Measurements from ENCODE around the gene GRHL1.

GRHL1 gene

GRCh38 chr2:9993488-9994165 is 42.1 kb downstream of the GRHL1 start:
- no peak for DNase-seq (ENCODE audit: low read depth, low spot score)

DNA sequence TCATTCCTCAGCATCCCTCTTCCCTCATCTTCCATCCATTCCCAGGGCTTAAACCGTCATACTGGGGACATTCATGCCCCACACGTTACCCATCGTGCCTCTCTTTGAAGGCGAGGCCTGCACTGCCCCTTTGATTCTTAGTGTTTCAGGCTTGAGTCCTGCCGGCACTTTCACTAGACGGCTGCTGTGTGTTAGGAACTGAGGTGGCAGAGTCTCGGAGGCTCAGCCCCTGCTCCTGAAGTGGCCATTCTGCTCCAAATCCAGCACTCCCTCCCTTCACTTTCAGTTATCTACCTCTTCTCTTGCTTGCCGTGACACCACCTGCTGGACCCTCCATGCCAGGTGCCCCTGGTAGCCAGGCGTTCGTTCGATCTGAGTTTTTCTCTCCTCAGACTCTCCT is 43.0 kb downstream of the GRHL1 start:
- no peak for DNase-seq (ENCODE audit: low read depth, low spot score)

DNA sequence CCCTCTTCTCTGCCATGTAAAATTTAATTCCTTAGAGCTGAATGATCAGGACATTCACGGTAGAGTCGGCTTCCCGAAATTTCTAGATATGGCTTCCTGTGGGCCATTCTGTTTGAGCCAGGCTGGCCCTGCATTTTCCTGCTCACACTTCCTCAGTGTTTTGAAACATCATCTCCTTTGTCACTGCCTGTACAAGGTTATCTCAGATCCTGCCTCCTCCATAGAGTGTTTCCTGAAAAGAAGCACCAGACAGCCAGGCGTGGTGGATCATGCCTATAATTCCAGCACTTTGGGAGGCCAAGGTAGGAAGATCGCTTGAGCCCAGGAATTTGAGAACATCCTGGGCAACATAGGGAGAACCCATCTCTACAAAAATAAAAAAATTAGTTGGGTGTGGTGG is 43.6 kb downstream of the GRHL1 start:
- no peak for DNase-seq (ENCODE audit: low read depth, low spot score)

DNA sequence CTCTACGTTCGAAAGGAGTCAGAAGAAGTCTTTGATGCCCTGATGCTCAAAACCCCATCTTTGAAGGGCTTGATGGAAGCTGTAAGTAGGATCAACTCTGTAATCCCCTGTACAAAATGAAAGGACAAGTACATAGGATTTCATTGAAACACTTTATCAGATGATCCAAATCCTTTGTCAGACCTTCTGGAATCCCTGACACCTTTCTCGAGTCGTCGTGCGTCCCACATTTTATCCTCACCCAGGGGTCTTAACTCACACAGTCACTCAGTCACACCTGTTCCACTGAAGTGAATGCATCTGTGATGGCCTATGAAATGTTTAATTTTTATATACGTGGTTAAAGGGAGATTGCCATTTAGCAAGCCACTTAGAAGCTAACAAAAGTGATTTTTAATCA is 44.8 kb downstream of the GRHL1 start:
- no peak for DNase-seq (ENCODE audit: low read depth, low spot score)

- no peak for DNase-seq (ENCODE audit: low read depth, low spot score)
Observed at GRCh38 chr2:9997936-9998335, 46.4 kb downstream of the GRHL1 start.

GRCh38 chr2:9998916-9999654 is 47.6 kb downstream of the GRHL1 start:
- DNase-seq (ENCODE audit: low read depth, low spot score): no peak

DNA sequence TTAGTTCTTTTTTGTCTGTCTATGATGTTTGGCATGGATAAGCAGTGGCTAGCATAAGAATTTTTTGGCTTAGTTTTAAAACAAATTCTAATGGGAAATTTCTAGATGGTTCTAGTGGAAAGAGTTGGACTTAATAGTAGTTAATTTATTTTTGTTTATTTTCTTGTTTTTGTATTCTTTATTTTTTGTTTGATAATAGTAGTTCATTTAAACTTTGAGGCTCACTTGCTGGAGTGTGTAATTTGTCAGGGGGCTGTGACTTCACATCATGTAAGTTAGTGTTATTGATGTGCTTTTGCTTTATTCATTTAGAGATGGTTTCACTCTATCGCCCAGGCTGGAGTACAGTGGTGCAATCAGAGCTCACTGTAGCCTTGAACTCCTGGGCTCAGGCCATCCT is 48.2 kb downstream of the GRHL1 start:
- DNase-seq (ENCODE audit: low read depth, low spot score): no peak

GRCh38 chr2:10000541-10000940 is 49.0 kb downstream of the GRHL1 start:
- DNase-seq (ENCODE audit: low read depth, low spot score): no peak

DNA sequence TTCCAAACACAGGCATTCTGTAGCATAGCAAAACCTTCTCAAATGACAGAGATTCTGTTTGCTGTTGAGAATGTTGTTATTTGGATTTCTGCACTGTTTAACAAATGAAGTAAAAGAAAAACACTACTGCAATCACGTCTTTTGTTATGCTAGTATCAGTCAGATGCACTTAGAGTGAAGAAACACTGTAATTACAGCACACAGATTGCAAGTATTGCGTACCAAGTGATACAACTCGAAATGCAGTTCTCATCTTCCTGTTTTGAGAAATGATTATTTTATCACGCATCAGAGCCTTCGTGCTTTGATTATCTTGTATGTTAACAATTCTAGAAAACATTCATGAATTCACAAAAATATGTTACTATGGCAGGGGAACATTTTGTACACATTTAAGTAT is 50.1 kb downstream of the GRHL1 start:
- DNase-seq (ENCODE audit: low read depth, low spot score): no peak

- no peak for DNase-seq (ENCODE audit: low read depth, low spot score)
Observed at GRCh38 chr2:10002109-10002508, 50.6 kb downstream of the GRHL1 start.

DNA sequence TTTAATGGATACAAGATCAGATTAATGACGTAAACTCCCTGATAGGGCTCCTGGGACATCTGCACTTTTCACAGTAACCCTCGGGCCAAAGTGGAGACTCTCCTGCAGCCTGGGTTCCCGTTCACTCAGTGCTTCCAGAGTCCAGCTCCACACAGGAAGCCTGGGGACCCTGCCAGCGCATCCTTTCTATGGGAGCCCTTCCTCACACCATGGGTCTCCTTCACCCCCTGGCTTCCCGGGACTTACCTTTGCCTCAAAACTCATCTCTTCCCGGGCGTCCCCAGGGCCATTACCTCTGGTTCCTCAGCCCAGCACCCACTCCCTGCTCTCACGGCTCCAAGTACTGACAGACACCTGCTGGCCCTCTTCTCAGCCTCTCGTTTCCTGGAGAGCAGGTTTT is 51.2 kb downstream of the GRHL1 start:
- no peak for DNase-seq (ENCODE audit: low read depth, low spot score)

DNA sequence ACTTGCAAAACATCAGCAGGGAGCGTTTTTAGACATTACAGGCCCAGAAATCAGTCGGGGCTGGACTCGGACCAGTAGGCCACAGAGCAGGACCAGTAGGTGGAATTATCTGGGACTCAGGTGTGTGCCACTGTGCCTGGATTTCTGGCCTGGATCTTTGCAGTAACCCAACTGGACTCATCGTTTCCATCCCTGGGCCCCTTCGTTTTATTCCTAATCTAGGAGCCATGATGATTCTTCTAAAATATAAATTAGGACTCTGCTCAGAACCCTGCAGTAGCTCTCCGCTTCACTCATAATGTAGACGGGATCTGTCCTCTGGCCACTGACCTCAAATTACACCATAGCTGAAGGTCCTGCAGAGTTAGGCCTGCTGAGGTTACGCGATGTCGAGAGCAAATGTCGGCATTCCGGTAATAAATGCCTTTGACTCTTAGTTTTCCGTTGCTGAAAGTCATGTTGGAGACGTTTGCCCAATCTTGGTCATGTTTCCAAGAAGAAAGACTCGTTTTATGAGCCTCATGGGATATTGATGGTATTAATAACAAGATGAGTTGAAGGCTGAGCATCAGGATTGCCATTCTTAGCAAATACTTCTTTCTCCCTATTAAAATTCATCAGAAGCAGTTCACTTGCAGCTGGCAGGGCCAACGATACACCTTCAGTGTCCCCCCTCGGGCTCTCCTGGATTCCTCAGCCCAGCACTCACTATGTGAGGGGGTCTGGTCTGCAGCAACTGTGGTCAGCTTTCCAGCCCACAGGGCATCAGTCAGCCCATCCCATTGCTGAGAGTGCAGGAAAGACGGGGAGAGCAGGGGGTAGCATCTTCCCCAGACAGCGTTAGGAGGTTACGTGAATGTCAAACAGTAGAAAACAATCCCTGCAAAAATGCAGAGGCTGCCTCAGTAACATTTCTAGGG is 52.0 kb downstream of the GRHL1 start:
- no peak for DNase-seq (ENCODE audit: low read depth, low spot score)

DNA sequence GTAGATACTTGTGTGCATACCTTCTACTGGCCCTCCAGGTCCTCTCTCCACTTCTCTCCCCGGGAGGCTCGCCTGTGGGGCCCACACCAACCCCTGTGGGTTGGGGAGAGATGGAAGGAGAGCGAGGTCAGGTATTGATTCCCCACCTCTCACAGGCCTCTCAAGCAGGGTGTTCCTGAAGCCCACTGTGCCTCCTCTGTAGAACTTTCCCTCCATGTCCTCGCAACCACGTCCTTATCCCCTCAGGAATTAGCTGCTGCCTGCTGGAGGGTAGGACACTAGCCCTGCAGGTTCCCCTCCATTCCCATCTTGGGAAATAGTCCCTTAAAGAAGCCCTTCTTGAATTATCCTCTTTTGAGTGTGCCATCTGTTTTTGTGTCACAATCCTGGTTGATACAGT is 52.9 kb downstream of the GRHL1 start:
- no peak for DNase-seq (ENCODE audit: low read depth, low spot score)

DNA sequence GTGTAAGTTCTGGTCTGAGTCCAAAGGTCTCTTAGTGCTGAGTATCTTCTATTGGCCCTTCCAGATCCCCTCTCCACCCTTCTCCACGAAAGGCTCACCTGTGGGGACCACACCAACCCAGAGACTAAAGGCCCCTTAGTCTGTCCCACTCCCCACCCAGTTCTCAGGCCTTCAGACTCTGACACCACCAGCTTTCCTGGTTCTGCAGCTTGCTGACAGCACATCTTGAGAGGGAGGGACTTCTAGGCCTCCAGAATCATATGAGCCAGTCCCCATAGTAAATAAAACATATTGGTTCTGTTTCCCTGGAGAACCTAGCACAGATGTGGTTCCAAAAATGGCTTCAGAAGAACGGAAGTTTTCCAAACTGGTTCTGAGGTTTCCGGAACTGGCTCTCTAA is 53.3 kb downstream of the GRHL1 start:
- DNase-seq (ENCODE audit: low read depth, low spot score): no peak

DNA sequence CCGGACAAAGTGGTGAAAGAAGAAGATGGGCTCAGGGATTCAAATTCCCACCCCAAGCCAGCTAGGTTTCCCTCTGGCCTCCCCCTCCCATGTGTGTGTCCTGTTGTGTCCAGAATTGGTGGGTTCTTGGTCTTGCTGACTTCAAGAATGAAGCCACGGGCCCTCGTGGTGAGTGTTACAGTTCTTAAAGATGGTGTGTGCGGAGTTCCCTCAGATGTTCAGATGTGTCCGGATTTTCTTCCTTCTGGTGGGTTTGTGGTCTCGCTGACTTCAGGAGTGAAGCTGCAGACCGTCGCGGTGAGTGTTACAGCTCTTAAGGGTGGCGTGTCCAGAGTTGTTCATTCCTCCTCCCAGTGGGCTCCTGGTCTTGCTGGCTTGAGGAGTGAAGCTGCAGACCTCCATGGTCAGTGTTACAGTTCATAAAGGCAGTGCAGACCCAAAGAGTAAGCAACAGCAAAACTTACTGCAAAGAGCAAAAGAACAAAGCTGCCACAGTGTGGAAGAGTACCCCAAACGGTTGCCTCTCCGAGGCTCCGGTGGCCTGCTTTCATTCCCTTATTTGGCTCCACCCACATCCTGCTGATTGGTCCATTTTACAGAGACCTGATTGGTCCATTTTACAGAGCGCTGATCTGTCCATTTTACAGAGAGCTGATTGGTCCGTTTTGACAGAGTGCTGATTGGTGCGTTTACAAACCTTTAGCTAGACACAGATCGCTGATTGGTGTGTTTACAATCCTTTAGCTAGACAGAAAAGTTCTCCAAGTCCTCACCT is 54.2 kb downstream of the GRHL1 start:
- DNase-seq (ENCODE audit: low read depth, low spot score): no peak

- DNase-seq (ENCODE audit: low read depth, low spot score): no peak
Observed at GRCh38 chr2:10006236-10007161, 55.0 kb downstream of the GRHL1 start.

GRCh38 chr2:10007435-10007834 is 55.9 kb downstream of the GRHL1 start:
- no peak for DNase-seq (ENCODE audit: low read depth, low spot score)

GRCh38 chr2:10007921-10008808 is 56.7 kb downstream of the GRHL1 start:
- DNase-seq (ENCODE audit: low read depth, low spot score): no peak

- no peak for DNase-seq (ENCODE audit: low read depth, low spot score)
Observed at GRCh38 chr2:10008809-10009176, 57.3 kb downstream of the GRHL1 start.

All from brain pericyte (primary cell).